ENCODE measurements around the gene ATP5MC3. TPM values are rescaled to one million over a fixed set of nuclear protein-coding genes. Genes with fewer than 3 reads are reported as not detected.

ATP5MC3 gene
- total RNA-seq, 4 donors from 2014 or later, result 111 to 259 (median 178) TPM

DNA sequence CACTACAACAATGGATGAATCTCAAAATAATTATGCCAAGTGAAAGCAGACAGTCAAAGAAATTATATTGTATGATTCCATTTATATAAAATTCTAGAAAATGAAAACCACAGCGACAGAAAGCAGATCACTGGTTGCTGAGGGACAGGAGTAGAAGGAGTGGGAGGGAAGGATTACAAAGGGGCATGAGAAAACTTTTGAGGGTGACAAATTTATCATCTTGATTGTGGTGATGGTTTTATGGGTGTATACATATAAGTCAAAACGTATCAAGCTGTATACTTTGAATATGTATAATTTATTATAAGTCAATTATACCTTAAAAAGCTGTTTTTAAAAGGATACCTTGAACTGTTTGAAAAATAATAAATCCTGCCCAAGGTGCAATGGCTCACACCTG, 41.2 kb downstream of the ATP5MC3 start:
- DNase-seq (ENCODE audit: low spot score) (no peak), ATAC-seq (ENCODE audit: low FRiP score) (no peak)
- TF ChIP-seq, protein P1, sequence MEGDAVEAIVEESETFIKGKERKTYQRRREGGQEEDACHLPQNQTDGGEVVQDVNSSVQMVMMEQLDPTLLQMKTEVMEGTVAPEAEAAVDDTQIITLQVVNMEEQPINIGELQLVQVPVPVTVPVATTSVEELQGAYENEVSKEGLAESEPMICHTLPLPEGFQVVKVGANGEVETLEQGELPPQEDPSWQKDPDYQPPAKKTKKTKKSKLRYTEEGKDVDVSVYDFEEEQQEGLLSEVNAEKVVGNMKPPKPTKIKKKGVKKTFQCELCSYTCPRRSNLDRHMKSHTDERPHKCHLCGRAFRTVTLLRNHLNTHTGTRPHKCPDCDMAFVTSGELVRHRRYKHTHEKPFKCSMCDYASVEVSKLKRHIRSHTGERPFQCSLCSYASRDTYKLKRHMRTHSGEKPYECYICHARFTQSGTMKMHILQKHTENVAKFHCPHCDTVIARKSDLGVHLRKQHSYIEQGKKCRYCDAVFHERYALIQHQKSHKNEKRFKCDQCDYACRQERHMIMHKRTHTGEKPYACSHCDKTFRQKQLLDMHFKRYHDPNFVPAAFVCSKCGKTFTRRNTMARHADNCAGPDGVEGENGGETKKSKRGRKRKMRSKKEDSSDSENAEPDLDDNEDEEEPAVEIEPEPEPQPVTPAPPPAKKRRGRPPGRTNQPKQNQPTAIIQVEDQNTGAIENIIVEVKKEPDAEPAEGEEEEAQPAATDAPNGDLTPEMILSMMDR (IDR thresholded peaks at IDR 0.05), result no peak

DNA sequence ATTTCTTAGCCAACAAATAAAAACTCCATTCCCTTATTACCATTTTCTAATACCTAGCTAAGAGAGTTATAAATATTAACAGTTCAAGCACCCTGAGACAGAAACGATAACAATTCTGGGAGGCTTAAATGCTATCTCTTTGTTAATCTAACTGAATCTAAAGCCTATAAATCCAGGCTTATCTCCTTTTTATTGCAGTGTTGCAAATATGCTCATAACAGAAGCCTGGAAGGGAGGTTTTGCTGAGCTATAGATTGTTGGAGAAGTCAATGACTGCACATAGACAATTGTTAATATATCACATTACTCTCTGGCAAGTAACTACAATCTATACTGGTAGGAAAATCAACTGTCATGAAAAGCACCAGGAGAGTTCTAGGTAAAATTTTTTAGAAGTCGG, 43.7 kb downstream of the ATP5MC3 start:
- ATAC-seq (ENCODE audit: low FRiP score) (no peak), DNase-seq (ENCODE audit: low spot score) (no peak)
- TF ChIP-seq, protein P1 (IDR thresholded peaks at IDR 0.05), result no peak

DNA sequence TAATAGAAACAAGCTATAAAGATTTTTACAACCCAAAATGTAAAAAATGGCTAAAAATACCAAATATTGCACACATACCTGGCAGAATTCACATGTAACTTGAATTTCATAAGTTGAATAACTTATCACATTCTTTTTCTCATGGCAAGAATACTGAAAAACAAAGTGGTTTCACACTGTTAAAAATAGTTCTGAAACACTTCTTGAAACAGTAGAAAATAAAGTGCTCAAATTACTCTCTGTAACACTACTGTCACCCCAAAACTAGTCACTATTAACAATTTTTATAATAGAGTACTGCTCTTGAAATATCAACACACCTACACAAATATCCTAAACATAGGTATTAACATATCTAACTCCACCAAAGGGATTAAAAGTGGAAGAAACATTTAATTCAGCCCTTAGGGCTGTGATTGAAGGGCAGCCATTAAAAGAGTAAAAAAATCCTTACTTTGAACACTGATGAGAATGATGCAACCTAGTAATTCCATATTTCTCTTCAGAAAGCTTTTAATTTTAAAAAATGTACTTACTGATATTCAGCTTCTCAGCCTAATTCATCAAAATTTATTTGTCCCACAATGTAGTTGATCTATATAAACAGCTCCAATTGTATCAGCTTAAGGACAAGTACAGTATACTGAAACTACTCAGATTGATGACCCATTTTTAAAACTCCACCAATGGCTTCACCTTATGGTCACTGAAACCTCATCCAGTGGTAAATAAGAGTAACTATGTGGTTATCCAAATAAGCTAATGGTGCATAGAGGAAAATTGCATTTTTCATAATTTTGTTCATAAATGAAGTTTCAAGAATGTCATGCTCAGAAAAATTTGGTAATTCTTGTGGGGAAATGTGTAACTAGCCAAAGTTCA, 44.9 kb downstream of the ATP5MC3 start:
- no peak for ATAC-seq (ENCODE audit: low FRiP score)
- TF ChIP-seq, protein P1 (IDR thresholded peaks at IDR 0.05), result no peak
- DNase-seq (ENCODE audit: low spot score), result no peak

DNA sequence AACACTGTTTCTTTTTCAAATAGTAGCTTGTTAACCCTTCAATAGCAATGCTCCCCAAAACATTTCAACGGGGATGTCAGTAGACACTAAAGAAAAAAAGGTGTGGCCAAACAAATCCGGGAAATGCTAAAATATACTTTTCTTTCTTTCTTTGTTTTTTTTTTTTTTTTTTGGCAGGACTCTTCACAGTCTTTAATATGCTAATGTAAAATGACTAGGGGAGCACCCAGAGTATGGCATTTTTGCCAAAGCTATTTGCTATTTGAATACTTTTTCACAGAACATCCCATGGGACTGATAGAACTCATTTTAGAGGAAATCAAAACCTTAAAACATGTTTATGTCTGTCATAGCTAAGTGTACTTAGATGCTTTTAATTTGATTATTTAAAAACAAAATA, 45.6 kb downstream of the ATP5MC3 start:
- ATAC-seq (ENCODE audit: low FRiP score), result no peak
- TF ChIP-seq, protein P1 (IDR thresholded peaks at IDR 0.05), result no peak
- DNase-seq (ENCODE audit: low spot score), result no peak

DNA sequence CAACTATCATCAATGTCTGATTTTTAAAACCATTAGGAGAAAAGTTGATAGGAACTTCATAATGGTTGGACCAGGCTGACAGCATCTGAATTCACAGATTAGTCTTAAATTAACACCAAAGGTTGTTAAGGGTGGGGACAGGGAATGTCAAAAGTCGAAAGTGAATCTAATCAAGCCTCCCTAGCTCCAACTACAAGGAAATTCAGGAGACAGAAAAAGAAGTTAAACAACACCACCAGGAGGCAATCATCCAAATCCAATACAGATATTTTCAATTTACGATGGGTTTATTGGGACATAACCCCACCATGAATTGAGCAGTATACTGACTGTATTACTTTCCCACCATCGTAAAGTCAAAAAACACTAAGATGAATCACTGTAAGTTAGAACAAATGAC, 46.3 kb downstream of the ATP5MC3 start:
- TF ChIP-seq, protein P1 (IDR thresholded peaks at IDR 0.05), result no peak
- DNase-seq (ENCODE audit: low spot score) (no peak), ATAC-seq (ENCODE audit: low FRiP score) (no peak)

DNA sequence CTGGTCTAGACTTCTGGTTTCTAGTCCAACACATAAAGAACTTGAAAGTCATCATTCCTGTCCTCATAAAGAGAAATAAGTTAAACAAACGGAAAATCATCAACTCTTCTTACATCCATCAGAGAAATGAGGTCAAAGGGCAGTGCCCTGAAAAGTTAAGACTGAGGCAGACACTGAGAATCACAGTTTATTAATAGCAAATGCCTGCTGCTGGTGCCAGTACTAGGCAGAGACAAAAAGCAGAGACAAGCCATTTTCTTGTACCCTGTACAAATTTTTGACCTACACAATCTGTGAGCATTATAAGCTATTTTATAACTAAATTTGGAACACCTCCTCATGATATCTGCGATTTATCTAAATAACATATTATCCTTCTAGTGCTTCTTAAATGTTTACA, 50.3 kb downstream of the ATP5MC3 start:
- TF ChIP-seq, protein P1 (IDR thresholded peaks at IDR 0.05), result no peak
- no peak for ATAC-seq (ENCODE audit: low FRiP score)
- DNase-seq (ENCODE audit: low spot score), result no peak

DNA sequence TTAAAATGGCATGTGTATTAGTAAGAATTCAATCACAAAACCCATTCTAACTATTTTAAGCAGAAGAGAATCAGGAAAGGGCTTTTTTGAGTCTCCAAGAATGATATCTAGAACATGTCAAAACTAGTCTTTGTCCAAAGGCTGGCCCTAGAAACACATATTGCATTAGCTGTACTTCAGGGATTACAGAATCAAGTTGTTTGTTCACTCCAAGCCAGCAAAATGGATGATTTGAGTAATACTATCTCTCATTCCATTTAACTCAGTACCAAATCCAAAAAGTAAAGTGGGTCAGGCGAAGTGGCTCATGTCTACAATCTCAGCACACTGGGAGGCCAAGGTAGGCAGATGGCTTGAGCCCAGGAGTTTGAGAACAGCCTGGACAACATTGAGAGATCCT, 54.8 kb downstream of the ATP5MC3 start:
- DNase-seq (ENCODE audit: low spot score) (no peak), ATAC-seq (ENCODE audit: low FRiP score) (no peak)
- TF ChIP-seq, protein P1 (IDR thresholded peaks at IDR 0.05), result no peak

Data from omental fat pad (tissue), 4 donors.